ENCODE data around the gene KIRREL3. TPM values are rescaled to one million over a fixed set of nuclear protein-coding genes. Genes with fewer than 3 reads are reported as not detected.

The KIRREL3 gene
- total RNA-seq, 1 experiment from 2014 or later: 2.2 TPM

DNA sequence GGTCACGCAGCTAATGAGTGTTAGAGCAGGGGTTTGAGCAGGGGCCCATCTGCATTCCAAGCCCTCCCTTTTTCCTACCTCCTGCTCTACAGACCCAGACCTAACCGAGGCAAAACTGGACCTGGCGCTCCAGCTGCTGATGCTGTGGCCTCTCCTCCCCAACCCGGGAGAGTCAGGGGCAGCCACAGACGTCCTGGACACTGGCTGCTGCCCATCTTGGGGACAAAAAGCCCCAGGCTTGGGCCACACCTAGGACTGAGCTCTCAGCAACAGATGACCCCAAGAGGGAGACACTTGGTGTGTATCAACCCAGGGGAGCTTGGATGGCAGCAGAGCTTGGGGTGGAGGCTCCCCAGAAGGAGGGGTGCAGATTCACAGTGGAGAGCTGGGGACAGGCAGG, 472.5 kb downstream of the KIRREL3 start:
- Histone ChIP-seq H3K9me3 (ENCODE audit: insufficient read depth, low read depth) (no peaks in the 10 kb centered on the region), H3K27ac (no peak overlapping the region), H3K79me2 (ENCODE audit: low read depth) (no peaks in the 10 kb centered on the region), H3K27me3 (ENCODE audit: insufficient read depth, low read depth) (peaks cover 83% of the 10 kb centered on the region), H3K9me2 (ENCODE audit: insufficient read depth) (no peaks in the 10 kb centered on the region), H4K20me1 (ENCODE audit: insufficient read depth) (no peaks in the 10 kb centered on the region), H3F3A (ENCODE audit: insufficient read depth, low read depth) (no peaks in the 10 kb centered on the region), H3K4me1 (replicated peaks; ENCODE audit: insufficient read depth) (no peaks in the 10 kb centered on the region), H3K36me3 (ENCODE audit: low read depth) (no peaks in the 10 kb centered on the region), H3K4me3 (no peak overlapping the region), H3K4me2 (no peak overlapping the region), H2AFZ (no peak overlapping the region)
- intact Hi-C loops (cut with micrococcal nuclease; ENCODE audit: unreplicated experiment): no loop called here
- no TSS peak for BruUV-seq (replicated peaks)
- ChIA-PET POLR2A (ENCODE audit: unreplicated experiment) (no interaction called here), CTCF (interaction anchor here (0.7 kb wide), 1 partner anchor 533 kb away, joined by 3 read pairs; no protein-coding TSS in a partner anchor)
- no peak for DNase-seq
- TF ChIP-seq EZH2 (IDR thresholded peaks at IDR 0.05; ENCODE audit: low read depth): no peak
- TF ChIP-seq, protein P1, sequence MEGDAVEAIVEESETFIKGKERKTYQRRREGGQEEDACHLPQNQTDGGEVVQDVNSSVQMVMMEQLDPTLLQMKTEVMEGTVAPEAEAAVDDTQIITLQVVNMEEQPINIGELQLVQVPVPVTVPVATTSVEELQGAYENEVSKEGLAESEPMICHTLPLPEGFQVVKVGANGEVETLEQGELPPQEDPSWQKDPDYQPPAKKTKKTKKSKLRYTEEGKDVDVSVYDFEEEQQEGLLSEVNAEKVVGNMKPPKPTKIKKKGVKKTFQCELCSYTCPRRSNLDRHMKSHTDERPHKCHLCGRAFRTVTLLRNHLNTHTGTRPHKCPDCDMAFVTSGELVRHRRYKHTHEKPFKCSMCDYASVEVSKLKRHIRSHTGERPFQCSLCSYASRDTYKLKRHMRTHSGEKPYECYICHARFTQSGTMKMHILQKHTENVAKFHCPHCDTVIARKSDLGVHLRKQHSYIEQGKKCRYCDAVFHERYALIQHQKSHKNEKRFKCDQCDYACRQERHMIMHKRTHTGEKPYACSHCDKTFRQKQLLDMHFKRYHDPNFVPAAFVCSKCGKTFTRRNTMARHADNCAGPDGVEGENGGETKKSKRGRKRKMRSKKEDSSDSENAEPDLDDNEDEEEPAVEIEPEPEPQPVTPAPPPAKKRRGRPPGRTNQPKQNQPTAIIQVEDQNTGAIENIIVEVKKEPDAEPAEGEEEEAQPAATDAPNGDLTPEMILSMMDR (conservative IDR thresholded peaks at IDR 0.05): no peak

DNA sequence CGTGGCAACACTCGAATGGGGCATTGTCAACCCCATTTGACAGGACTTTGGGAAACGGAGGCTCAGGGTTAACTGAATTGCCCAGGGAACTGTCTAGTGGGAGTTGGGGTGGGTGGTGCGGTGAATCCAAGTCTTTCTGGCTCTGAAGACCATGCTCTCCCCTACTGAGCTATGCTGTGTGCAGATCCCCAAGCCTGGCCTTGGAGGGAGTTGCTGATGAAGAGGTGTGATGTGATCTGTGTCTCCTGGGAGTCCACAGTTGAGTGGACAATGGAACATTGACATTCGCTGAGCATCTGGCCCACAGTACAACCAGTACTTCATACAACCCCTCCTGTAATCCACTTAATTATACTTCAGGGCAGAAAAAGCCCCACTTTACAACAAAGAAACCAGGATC, 472.9 kb downstream of the KIRREL3 start:
- Histone ChIP-seq H3K9me3 (ENCODE audit: insufficient read depth, low read depth) (no peaks in the 10 kb centered on the region), H3K27me3 (ENCODE audit: insufficient read depth, low read depth) (peaks cover 87% of the 10 kb centered on the region), H3F3A (ENCODE audit: insufficient read depth, low read depth) (no peaks in the 10 kb centered on the region), H3K4me2 (no peak overlapping the region), H2AFZ (no peak overlapping the region), H3K36me3 (ENCODE audit: low read depth) (no peaks in the 10 kb centered on the region), H4K20me1 (ENCODE audit: insufficient read depth) (no peaks in the 10 kb centered on the region), H3K4me1 (replicated peaks; ENCODE audit: insufficient read depth) (no peaks in the 10 kb centered on the region), H3K79me2 (ENCODE audit: low read depth) (no peaks in the 10 kb centered on the region), H3K9me2 (ENCODE audit: insufficient read depth) (no peaks in the 10 kb centered on the region), H3K27ac (no peak overlapping the region), H3K4me3 (no peak overlapping the region)
- intact Hi-C loops (cut with micrococcal nuclease; ENCODE audit: unreplicated experiment): no loop called here
- TF ChIP-seq EZH2 (IDR thresholded peaks at IDR 0.05; ENCODE audit: low read depth): no peak
- TF ChIP-seq, protein P1 (conservative IDR thresholded peaks at IDR 0.05): no peak
- ChIA-PET CTCF (no interaction called here), POLR2A (ENCODE audit: unreplicated experiment) (no interaction called here)
- no TSS peak for BruUV-seq (replicated peaks)
- DNase-seq: no peak

DNA sequence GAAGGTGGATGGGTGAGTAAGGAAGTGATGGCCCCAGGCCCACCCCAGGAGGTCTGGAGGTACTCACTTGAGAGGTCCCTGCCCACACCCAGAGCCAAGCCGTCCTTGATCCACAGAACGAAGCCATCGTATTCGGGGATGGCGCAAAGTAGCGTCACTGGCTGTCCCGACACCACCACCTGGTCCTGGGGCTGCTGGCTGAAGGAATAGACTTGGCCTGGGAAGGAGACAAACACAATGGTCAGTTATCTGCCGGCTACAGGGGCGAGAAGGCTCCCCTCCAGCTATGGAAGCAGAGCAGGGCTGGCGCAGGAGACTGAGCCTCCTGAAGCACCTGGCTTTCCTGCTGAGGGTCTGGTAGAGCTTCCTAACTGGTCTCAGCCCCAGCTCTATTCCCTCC, 474.1 kb downstream of the KIRREL3 start:
- H2AFZ ChIP-seq: no peak overlapping the region
- ChIA-PET CTCF (no interaction called here), POLR2A (ENCODE audit: unreplicated experiment) (no interaction called here)
- no peak overlapping the region for H3K4me2 ChIP-seq
- H3K9me3 ChIP-seq (ENCODE audit: insufficient read depth, low read depth): no peaks in the 10 kb centered on the region
- peaks cover 93% of the 10 kb centered on the region for H3K27me3 ChIP-seq (ENCODE audit: insufficient read depth, low read depth)
- H3K36me3 ChIP-seq (ENCODE audit: low read depth): no peaks in the 10 kb centered on the region
- no peak overlapping the region for H3K4me3 ChIP-seq
- BruUV-seq (replicated peaks): no TSS peak
- DNase-seq: no peak
- no peaks in the 10 kb centered on the region for H4K20me1 ChIP-seq (ENCODE audit: insufficient read depth)
- H3K79me2 ChIP-seq (ENCODE audit: low read depth): no peaks in the 10 kb centered on the region
- H3K4me1 ChIP-seq (replicated peaks; ENCODE audit: insufficient read depth): no peaks in the 10 kb centered on the region
- no peak overlapping the region for H3K27ac ChIP-seq
- TF ChIP-seq, protein P1 (conservative IDR thresholded peaks at IDR 0.05): no peak
- TF ChIP-seq EZH2 (IDR thresholded peaks at IDR 0.05; ENCODE audit: low read depth): no peak
- H3K9me2 ChIP-seq (ENCODE audit: insufficient read depth): no peaks in the 10 kb centered on the region
- H3F3A ChIP-seq (ENCODE audit: insufficient read depth, low read depth): no peaks in the 10 kb centered on the region
- intact Hi-C loops (cut with micrococcal nuclease; ENCODE audit: unreplicated experiment): no loop called here
